NCI-H2107 (cell line): Measurements from ENCODE around the gene NAV2.
"Not testable (repeated sequence)": the region's sequence is repeated elsewhere in the genome, so short reads cannot be mapped to it uniquely, and the experiment has no call there.

Source experiments
- DNase-seq: peaks from one replicate; lab custom pipeline; 2025; lab: John Stamatoyannopoulos, UW

The NAV2 gene

DNA sequence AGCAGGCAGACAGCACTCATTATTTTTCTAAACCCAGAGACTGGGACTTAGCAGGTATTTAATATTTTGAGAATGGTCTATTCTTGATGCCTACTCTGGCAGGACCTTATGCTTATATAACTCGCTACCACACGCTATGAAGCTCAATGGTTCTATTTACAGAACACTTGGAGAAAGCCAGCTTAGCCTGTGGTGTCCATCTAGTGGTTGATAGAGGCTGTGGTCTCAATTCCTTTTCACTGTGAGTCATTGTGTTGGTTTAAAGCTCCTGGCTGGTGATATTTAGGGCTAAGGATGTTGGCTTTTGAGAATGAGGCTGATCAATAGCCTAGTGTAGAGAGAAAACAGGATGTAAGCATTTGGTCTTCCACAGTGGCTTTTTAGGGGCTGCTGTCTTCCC, 241.3 kb downstream of the NAV2 start:
- DNase-seq: peak; percentile 20

DNA sequence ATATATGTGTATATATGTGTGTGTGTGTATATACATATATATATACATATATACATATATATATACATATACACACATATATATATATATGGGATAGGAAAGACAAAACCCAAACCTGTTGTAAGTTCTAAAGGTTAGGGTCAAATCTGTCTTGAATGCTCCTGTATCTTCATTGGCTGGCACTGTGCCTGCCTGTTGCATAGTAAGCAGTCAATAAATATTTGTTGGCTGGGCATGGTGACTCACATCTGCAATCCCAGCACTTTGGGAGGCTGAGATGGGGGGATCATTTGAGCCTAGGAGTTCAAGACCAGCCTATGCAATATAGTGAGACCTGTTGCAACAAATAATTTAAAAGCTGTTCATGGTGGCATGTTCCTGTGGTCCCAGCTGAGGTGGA, 242.3 kb downstream of the NAV2 start:
- no peak for DNase-seq

DNA sequence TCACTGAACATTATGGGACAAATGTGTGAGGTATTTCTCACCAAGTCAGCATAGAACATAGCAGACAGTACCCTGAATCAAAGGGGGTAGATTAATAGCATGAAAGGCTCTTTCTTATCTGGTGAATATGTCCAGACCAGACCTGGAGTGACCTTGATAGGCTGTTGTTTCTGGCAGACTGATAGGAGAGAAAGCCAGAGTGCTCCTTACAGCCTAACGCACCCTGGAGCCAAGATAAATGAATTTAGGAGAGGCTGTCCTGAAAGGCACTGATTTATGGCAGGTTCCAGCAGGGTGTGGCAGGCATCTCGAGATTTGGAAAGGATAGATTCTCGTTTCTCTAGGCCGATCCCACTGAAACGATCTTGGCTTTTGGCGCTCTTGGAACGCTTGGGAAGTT, 243.0 kb downstream of the NAV2 start:
- no peak for DNase-seq

DNA sequence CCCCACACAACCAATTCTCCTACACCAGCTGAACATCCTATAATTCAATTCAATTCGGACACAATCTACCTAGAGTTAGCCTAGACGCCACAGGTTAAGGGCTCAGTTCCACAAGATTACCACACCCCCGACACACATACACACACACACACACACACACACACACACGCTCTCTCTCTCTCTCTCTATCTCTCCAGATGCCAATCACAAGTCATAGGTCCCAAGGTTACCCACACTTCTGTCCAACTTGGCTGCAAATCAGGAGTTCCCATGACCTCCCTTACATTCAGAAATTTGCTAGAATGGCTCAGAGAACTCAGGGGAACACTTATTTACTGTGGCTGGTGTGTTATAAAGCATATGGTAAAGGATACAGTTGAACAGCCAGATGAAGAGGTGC, 243.6 kb downstream of the NAV2 start:
- DNase-seq: no peak

DNA sequence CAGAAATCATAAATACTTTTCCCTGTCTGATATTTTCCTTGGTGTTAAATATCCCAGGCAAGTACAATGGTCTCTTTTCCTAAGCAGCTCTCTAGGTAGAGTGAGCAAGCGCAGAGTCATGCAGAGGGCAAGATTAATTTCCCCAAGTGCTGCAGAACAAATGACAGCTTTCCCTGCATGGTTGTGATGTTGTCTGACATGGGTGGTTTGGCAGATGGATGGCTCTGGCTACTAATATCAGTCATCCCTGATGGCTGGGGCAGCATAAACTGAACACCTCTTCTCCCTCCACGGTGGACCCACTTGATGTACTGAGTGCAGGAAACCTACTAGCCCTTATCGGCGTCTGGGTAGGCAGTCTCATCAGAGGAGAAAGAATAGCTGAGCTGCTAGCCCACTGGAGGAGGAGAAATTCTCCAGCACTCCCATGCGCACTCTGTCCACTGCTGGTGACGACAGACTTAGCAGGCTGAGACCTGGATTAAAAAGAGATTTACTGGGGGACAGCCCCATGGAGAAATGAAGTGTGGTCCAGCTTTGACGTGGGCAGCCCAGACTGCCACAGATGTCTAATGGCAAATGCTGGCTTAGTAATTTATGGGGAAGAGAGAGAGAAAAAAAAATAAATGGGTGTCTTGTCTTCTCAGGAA, 244.8 kb downstream of the NAV2 start:
- DNase-seq: no peak

DNA sequence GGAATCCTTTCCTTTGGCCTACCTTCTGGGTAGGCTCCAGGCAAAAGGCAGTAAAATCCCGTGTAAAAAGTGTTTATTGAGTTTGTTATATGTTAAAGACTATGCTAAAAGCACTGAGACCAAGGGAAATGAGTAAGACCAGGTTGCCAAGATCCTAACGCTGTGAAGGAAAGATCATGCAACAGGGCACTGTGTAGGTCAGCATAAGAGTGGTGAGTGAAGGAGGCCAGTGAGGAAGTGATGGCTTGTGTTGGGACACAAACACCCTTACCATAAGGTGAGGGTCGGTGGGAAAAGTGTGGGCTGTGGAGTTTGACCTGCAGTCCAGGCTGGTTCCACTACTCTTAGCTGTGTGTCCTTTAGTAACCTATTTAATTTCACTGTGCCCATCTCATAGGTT, 245.6 kb downstream of the NAV2 start:
- no peak for DNase-seq

DNA sequence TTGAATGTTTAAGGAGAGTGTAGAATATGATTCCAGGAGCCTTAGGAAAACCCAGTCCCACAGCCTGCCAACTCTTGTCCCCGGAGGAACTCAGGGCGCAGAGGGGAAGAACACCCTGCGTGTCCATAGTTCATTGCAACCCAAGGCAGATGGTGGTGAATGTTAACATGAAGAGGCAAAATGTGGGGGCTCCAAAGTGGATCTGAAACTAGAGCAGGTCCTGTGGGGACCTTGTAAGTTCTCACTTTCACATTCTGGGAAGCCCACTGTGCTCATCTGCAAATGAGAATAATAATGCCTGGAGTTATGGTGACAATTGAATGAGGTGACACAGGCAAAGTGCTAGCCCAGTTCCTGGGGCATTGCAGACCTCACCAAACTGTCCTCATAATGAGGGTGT, 246.6 kb downstream of the NAV2 start:
- no peak for DNase-seq

DNA sequence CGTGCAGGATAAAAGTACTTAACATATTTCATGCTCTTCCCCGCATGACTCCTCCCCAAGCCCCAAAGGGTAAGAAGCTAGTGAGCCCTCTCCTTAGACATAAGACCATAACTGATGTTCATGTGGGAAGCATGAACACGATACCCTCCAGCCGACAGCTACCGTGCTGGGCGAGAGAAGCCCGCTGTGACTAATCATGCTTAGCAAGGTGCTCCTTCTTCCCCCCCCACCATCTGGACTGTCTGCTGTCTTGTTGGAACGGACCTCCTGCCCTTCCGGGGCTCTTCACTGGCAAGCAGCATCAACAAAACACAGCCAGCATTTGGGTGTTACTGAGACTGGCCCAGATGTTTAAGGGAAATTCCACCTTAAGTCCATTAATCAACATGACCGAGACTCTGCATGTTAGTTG, 247.0 kb downstream of the NAV2 start:
- DNase-seq: no peak

DNA sequence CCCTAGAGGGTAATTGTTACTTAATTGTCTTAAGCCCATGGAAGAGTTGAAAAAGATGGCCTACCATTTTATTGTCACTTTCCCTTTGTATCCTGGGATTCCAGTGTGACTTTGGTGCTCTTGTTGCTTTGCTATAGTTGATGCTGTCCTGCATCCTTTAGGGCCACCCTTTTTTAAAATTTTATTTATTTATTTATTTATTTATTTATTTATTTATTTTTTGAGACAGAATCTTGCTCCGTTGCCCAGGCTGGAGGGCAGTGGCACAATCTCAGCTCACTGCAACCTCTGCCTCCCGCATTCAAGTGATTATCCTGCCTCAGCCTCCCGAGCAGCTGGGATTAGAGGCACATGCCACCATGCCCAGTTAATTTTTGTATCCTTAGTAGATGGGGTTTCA, 247.8 kb downstream of the NAV2 start:
- not testable (repeated sequence) for DNase-seq

DNA sequence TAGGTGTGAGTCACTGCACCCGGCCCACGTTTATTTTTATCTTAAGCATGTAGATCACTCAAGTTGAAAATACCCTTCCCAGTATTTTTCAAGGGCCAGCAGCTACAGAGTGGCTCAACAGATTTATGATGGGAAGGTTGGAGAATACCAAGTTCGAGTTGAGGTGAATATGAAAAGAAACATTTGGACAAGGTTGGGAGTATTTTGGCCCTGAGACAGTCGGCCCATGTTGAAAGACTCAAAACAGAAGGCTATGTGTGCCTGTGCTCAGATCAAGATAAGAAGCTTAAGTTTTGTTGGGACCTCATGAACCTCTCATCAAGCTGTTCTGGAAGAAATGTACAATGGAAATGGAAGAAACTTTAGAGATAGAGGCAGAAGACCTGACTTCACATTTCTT, 248.6 kb downstream of the NAV2 start:
- DNase-seq: no peak

DNA sequence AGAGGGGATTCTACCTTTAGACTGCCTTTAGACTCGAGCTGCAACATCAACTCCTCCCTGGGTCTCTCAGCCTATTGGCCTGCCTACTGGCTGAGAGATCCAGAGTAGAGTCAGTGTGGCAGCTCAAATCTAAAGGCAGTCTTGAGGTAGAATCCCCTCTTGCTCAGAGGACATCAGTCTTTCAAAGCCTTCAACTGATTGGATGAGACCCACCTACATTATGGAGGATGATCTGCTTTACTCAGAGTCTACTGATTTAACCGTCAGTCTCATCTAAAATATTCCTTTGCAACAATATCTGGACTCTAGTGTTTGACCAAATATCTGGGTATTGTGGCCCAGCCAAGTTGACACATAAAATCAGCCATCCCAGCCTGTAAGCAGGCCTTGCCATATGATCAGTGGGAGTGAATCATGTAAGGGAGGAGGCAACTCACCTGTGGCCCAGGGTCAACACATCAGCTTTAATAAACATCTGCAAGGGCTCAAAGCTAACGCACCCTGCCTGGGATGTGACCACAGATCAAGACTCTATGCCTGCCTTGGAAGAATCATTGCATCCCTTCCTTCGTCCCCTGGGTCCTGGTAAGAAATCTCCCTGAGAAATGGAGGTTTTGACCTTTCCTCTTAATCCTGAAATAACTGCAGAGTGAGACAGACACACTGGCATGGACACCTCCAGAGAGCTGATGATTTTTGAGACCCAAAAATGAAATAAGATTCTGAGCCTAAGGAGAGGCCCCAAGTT, 249.6 kb downstream of the NAV2 start:
- DNase-seq: no peak

DNA sequence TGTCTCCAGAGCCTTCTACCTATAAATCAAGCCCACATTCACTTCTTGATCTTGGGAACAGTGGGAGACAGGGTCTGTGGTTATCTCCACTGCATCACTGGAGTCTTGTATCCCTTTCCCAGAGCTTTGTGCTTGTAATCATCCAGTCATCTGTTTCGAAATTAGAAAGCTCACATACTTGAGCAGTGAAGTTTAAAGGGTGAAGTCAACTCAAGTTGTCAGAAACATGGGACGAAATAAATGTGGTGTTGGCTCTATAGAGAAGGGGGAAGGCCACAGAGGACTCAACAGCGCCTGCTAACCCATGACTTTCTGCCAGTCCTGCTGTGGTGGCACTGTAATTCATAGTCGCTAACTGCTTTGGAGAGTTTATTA, 250.2 kb downstream of the NAV2 start:
- DNase-seq: no peak

DNA sequence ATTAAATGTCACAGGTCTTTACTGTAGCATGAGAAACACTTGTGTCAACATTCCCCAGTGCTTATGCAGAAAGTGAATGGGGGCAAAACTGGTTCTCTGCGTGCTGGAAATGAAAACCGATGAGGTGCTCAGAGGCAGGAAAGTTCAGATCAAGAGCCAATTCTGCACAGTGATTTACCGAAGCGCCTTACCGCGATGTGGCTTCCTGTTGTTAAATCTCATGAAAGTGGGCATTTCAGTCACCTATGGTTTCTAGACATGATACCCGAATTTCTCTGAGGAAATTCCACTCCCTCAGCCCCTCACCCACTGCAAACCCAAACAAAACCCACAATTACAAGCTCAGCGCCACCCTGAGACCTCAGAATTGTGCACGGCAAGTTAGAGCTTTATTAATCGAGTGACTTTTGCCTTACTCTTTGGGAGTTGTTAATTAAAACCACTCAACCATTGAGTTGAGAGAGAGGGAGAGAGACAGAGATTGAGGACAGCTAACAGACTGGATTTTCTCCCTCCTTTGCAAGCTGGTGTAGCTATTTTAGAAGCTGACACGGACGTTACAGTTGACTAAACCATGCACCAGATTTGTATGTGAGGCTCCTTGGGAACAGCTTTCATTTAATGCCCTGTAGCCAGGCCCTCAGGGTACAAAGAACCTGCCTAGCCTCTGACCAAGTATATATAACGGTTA, 251.2 kb downstream of the NAV2 start:
- no peak for DNase-seq

DNA sequence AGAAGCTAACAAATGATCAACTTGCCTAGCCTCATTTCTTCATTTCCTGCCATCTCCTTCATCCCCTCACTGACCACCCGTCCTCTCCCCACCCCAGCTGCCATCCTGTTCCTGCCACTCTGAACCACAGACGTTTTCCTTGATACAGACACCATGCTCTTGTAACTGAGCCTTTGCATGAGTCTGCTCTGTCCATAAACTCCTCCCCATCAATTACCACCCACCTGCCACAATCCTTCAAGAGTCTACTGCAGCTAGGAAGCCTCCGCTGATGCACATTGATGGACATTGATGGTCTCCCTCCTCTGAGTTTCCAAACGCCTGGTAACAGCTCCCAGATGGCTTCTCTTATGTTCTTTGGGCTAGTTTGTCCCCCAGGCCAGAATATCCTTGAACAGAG, 253.8 kb downstream of the NAV2 start:
- no peak for DNase-seq

DNA sequence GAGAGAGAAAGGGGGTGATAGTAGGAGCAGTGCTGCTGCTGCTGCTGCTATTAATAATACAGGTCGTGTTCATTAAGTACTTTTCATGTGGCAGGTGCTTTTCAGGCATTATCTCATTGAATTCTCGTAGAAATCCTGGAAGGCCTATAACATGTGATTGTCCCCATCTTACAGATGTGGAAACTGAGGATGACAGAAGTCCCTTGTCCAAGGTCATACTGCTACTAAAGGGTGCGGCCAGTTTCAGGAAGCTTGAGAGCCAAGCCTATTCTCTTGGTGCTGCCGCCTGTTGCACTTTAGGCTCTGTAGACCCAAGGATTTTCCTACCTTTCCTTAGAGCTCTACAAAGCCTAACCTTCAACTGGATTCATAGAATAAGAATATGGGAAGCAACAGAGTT, 254.3 kb downstream of the NAV2 start:
- no peak for DNase-seq

DNA sequence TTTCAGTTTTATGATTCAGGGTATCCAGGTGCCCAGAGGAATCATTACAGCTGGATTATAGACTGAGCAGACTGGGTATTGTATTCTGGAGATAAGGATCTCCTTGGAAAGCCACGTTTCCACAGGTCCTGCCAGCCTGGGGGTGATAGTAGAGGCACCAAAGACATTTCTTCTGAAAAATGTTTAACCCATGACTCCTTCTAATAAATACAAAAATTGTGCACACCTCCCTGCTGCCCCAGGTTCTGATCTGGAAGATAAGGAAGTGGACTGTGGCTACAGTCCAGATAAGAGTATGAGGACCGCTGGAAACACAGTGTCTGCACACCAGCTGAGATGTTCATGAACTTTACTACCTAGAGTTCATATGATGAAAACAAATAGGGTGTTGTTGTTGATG, 255.2 kb downstream of the NAV2 start:
- DNase-seq: no peak

DNA sequence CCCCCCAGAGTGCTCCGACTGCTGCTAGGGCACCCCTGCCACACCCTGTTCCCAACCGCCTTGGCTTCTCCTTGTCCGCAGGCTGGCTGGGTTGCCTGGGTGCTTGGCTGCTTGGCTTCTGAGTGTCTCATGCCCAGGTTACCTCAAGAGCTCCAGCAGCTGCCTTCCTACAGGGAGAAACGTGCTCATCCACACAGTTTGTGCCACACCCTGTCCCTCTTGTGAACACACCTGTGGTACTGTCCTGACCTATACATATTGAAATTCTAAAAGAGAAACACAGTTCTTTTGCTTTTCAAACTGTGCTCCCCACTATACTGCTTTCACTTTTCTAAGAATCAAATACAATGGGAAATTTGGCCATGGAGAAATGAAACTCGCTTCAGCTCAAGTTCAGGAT, 256.2 kb downstream of the NAV2 start:
- DNase-seq: no peak

DNA sequence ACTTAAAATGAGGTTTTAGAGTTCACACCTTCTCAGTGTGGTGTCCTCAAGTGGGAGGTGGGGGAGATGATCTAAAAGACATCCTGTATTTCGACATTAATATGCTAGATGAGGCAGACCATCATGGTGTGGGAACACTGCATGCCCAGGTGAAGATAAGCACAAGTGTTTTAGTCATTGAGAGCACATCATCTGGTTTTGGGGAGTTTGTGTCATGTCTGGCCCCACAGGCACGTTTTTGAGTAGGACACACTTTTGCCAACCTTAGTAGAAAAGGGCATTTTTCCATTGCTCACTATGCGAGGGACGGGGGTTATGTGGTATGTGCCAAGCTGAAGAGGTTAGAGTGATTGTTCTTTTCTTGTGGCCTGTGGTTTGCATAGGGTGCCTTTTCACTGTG, 258.3 kb downstream of the NAV2 start:
- DNase-seq: no peak

DNA sequence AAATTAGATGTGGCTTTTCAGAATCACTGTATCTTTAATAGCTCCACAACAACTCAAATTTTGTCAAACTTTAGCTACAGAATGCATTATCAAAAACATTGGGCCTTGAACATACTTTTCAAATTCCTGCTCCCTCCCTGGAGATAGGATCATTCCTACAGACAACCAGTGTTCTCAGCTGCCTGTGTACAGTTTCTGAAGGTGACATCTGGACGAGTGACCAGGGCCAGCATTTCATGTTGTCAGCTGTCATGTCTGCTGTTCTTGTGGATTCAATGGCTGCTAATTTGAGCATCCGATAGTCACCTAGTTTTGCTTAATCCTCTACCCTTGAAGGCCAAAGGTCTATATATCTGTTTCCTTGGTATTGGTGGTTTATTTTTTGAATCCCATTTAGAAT, 259.5 kb downstream of the NAV2 start:
- DNase-seq: no peak

DNA sequence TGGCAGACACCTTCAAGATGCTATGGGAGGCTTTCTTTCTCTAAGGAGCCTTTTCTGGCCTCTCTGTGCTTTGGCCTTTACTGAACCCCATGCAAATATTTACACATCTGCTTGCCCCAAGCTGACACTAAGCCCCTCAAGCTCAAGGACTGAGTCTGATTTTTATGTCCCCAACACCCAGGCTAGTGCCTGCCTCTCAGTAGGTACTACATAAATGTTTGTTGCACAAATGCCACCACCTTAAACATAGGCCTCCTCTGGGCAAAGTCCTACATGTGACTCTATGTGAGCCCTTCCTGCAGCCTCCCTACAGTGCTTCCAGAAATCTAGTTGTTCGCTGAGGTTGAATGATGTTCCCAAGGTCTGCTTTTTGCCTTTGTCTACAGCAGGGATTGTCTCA, 260.0 kb downstream of the NAV2 start:
- no peak for DNase-seq

DNA sequence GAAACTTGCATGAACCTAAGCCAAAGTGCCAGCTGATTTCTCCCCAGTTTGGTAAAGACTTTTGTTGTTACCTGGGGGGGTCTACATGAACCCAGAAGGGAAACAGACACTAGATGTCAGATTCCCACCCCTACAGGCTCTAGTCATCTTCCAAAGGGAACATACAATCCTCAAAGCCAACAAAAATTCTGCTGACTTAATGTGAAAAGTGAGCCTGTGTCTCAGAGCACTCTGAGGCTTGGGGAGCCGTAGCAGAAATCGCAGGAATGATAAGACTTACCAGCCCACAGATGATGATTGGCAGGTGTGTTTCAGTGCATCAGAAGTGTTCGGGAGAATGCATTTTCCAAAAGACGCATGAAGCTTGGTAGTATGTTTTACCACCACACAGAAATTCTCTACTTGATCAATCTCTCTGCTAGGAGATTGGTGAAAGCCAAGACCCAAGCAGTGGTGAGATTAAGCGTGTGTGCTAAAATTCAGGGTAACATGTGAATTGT, 260.5 kb downstream of the NAV2 start:
- DNase-seq: no peak

DNA sequence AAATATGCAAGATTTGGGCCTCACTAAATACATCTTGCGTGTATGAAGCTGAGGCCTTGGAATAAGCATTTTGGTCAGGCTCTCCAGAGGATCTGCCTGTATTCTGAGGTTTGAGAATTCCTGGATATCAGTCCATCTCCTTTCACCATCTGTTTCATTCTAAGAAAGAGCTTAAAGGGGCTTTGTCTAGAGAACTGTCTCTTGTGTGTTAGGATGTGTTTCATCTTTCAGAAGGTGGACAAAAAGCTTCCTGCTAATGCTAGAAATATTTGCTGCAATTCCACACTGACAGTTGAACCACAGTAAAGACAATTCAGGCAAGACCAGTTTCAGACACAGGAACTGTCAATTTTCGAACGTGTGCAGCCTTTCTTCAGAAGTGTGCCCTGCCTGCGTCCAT, 262.2 kb downstream of the NAV2 start:
- DNase-seq: no peak

DNA sequence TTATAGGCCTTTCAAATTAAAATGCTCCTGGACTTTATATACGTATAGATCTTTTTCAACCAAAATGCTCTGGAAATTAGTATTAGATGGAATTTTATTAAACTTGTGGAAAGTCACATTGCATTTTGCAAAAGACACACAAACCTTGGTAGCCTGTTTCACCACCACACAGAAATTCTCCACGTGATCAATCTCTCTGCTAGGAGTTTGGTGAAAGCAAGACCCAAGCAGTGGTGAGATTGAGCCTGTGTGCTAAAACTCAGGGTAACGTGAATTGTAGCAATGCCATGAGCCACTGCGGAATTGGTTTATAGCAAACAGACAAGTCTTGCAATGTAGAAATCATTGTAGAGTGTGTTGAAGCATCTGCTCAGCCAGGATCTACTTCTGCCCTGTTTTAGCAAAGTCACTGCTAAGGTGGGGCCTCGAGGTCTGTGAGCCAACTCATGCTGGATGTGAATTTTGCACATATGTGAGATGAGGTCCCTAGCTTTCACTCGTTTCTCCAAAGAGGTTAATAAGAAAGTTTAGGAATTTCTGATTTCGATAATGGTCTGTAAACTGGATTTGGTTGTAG, 262.9 kb downstream of the NAV2 start:
- DNase-seq: no peak
